Lower leg skin (tissue), 4 donors: Measurements from ENCODE around the gene MIPOL1. TPM values are rescaled to one million over a fixed set of nuclear protein-coding genes. Genes with fewer than 3 reads are reported as not detected.

ENCODE experiments used
- DNase-seq, 2 donors: peaks; one replicate each; pipeline ENCODE4 v3.0.0-alpha.2; 2019; ENCODE audit warnings: low spot score in 2 of 2
- H3K4me3 ChIP-seq: fragments of 200-600 bp; sonication (generic); 2 replicates; pipeline ENCODE4 v1.5.1; 2017; ENCODE audit warnings: mild to moderate bottlenecking, low read depth; ENCODE audit not compliant: poor library complexity, severe bottlenecking
- POLR2A ChIP-seq, 2 donors: fragments of 450-650 bp; IDR thresholded peaks; one replicate each; pipeline ENCODE4 v1.6.1; 2016 to 2017; ENCODE audit warnings: antibody characterized with exemption in 2 of 2, mild to moderate bottlenecking in 1 of 2, moderate library complexity in 1 of 2
- WGBS, 2 donors: methylation state at CpG; one replicate each; pipeline ENCODE4 v1.1.5; 2018; 5-methylcytosine and 5-hydroxymethylcytosine counted together
- intact Hi-C: fragments of 100-400 bp; cut with DNase I; formaldehyde crosslinking; loops from one replicate; pipeline ENCODE4 v1.15.0; 2023; ENCODE audit warnings: low total_unique reads
- total RNA-seq, 4 donors: library from RNA; depleted of rRNA; stranded (reverse); fragments of >200 nt; gene quantifications; one replicate each; pipeline ENCODE4 v1.1.0, GENCODE V29; 2016
- TF ChIP-seq, protein P1 (sequence below), 3 donors: fragments of 450-650 bp; IDR thresholded peaks; one replicate each; pipeline ENCODE4 v1.5.1; 2016; ENCODE audit warnings: antibody characterized with exemption in 3 of 3, mild to moderate bottlenecking in 3 of 3, moderate library complexity in 2 of 3

The MIPOL1 gene
- total RNA-seq, 4 donors from 2014 or later, result 3.6 to 6.9 (median 5.9) TPM

DNA sequence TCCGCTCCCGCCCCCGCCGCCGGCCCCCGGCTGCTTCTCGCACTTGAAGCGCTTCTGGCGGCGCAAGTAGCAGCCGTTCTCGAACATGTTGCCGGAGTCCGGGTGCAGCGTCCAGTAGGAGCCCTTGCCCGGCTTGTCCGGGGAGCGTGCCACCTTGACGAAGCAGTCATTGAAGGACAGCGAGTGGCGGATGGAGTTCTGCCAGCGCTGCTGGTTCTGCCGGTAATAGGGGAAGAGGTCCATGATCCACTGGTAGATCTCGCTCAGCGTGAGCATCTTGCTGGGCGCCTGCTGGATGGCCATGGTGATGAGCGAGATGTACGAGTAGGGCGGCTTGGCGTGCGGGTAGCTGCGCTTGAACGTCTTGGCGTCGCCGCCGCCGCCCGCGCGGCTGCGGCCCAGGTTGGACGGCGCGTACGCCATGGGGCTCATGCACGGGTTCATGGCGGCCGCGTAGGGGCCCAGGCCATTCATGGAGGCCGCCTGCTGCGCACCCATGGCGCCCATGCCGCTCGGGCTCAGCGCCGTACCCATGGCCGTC lies 394.3 kb downstream of the MIPOL1 start:
- no peak for DNase-seq
- TF ChIP-seq, protein P1, sequence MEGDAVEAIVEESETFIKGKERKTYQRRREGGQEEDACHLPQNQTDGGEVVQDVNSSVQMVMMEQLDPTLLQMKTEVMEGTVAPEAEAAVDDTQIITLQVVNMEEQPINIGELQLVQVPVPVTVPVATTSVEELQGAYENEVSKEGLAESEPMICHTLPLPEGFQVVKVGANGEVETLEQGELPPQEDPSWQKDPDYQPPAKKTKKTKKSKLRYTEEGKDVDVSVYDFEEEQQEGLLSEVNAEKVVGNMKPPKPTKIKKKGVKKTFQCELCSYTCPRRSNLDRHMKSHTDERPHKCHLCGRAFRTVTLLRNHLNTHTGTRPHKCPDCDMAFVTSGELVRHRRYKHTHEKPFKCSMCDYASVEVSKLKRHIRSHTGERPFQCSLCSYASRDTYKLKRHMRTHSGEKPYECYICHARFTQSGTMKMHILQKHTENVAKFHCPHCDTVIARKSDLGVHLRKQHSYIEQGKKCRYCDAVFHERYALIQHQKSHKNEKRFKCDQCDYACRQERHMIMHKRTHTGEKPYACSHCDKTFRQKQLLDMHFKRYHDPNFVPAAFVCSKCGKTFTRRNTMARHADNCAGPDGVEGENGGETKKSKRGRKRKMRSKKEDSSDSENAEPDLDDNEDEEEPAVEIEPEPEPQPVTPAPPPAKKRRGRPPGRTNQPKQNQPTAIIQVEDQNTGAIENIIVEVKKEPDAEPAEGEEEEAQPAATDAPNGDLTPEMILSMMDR (IDR thresholded peaks at IDR 0.05), result no peak
- TF ChIP-seq POLR2A (IDR thresholded peaks at IDR 0.05), result no peak
- intact Hi-C loops, result no loop called here
- 3 to 4% methylated on average over 16 to 17 of the region's 58 CpGs for WGBS, 2 donors
- no peak overlapping the region for H3K4me3 ChIP-seq

DNA sequence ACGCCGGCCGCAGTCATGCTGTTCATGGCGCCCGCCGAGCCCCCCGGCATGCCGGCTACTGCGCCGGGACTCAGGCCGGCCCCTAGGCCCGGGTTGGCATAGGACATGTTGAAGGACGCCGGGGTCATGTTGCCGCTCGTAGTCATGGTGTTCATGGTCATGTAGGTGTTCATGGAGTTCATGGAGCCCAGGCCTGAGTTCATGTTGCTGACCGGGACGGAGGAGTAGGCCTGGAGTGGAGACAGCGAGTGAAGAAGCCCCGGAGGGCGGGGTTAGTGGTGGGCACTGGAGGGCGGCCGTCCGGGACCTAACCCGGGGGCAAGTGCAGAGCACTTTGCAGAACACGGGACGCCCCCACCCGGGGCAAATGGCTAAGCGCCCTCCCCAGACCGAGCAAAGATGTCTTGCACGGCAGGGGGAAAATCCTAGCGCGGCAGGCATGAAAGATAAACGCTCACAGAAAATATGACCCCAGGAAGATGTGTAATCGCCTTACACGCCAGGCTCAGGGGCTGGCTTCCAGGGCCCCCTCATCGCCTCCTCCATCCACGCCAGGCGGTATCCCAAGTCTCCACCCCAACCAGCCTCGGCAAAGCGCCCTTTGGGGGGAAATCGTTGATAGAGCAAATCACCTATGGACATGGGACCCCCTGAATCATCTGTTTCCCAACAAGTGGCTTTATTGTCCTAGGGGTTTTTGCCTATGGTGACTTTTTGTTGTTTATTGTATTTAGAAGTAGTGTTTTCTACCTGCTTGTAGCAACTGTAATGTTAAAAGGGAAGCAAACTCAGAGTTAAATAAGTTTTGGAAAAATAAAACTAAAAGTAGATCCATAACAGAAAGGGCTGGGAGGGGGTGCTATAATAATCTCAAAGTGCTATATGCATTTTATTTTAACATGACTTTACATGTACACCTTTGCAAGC lies 395.0 kb downstream of the MIPOL1 start:
- WGBS, 2 donors, result 10 to 13% methylated on average over 33 to 41 of the region's 42 CpGs
- intact Hi-C loops, result no loop called here
- no peak overlapping the region for H3K4me3 ChIP-seq

DNA sequence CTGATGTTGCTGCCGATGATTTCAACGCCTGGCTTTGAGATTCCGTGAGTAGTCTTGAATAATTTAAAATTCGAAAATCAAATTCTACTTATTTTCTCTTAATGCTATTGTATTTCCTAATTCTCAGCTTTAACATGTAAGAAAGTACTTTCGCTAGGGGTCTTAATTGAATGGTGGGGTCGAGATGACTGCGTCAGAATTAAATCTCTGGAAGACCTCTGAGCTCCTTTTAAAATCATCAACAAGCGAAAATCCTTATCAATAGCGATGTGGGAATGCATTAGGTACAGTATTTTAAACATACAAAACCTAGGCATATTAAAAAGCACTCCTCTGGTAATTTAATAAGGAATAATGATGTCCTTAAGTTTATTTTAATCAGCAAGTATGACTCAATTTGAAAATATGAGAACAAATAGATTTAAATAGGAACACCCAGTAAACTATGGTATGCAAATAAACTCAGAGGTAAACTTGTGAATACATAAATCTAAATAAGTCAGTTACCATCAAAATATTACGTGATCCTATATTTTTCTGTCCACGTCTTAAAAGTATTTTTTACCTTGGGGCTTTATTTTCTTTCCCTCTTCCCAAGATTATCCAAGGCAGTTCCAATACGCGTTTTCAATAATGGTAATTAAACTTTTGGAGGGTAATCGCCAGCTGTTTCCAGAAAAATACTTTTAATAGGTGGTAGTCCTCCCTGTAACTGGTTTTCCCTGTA lies 395.9 kb downstream of the MIPOL1 start:
- TF ChIP-seq POLR2A (IDR thresholded peaks at IDR 0.05), result no peak
- TF ChIP-seq, protein P1 (IDR thresholded peaks at IDR 0.05), result no peak
- intact Hi-C loops, result no loop called here
- WGBS, 2 donors, result 17 to 24% methylated on average over 14 of the region's 14 CpGs
- no peak for DNase-seq
- no peak overlapping the region for H3K4me3 ChIP-seq

More for the DNA sequence above, 395.0 kb downstream of the MIPOL1 start:
- DNase-seq, result no peak
- TF ChIP-seq POLR2A (IDR thresholded peaks at IDR 0.05), result no peak

DNA sequence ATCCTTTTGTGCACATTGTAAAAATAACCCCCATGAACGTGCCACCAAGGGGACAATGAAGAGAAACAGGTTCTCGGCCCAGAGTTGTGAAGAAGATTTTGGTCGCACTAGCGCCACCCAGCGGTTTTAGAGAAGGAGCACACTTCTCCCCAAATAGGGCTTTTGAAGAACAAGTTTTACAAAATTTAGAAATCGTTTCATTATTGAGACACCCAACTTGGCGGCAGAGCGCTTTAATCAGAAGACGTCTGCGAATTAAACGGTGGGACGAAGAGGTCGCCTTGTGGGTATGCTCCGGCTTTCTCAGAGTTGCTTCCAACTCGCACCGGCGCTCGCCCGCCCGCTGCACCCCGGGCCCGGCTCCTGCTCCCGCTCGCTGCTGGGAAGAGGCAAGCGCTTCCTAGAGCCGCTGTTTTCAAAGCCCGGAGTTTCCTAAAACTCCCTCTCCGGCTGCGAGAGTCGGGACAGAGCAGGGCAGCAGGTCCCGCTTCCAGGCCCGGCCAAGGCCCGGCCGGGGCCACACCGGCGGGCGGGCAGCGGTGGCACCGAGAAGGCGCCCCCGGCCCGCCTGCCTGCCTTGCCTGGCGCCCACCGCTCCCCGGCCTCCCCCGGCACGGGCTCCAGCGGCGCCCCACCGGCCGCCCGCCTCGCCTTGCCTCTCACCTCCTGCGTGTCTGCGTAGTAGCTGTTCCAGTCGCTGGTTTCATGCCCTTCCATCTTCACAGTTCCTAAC lies 396.7 kb downstream of the MIPOL1 start:
- peak in 1 of 2 donors; percentile 89 for DNase-seq
- WGBS, 2 donors, result 2% methylated on average over 45 to 51 of the region's 56 CpGs
- intact Hi-C loops, result no loop called here

DNA sequence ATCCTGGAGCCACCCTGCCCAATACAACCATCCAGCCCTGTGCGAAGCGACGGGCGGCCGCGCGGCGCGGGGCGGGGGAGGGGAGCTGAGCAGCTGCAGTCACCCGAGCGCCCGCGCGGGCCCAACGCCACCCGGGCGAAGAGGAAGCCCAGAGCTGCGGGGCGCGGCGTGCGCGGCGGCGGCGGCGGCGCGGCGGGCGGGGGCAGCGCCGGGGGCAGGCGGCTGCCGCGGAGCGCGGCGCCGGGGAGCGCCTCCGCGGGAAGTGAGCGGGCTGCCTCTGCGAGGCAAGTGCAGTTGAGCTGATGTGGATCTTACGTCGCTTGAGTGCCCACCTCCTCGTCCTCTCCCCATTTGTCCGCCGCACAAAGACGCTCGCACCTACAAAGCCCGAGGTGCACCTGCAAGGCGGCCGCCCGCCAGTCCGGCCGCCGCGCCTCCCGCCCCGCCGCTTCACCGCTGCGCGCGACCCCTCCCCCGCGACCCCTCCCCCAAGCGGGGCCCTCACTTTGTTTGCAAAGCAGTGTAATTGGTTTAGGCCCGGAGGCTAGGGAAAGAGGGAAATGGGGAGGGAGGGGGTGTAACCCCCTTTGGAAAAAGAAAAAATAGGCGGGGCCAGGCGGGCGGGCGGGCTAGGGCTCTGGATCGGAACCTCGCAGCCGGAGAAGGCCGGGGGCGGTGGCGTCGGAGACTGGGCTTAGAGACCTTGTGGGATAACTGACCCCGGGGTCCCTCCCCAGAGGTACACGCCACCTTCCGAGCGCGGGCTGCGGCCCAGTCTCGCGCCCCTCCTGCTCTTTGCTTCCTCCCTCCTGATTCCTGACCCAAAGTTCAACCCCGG lies 397.5 kb downstream of the MIPOL1 start, which contains the start of the genes FOXA1 and TTC6:
Gene FOXA1, minus strand, starts transcription at position 279 of the 838 bp plus-strand sequence. Its CDS starts 277 bp downstream, at position 2.
Gene TTC6, plus strand, starts transcription at position 659 of the 838 bp plus-strand sequence. CDS start 26,436 bp downstream, outside the sequence.
- no peak for DNase-seq
- WGBS, 2 donors, result 1% methylated on average over 40 to 72 of the region's 92 CpGs
- TF ChIP-seq, protein P1 (IDR thresholded peaks at IDR 0.05), result no peak
- TF ChIP-seq POLR2A (IDR thresholded peaks at IDR 0.05), result no peak
- intact Hi-C loops, result no loop called here
- peak within 1 kb of the TSS; percentile 33 for H3K4me3 ChIP-seq

More for the DNA sequence above, 396.7 kb downstream of the MIPOL1 start:
- TF ChIP-seq, protein P1 (IDR thresholded peaks at IDR 0.05), result no peak
- TF ChIP-seq POLR2A (IDR thresholded peaks at IDR 0.05), result no peak
- H3K4me3 ChIP-seq, result peak overlapping the region; percentile 33
